Lung (tissue), 12 donors: ENCODE data around the gene XKR8. TPM values are rescaled to one million over a fixed set of nuclear protein-coding genes. Genes with fewer than 3 reads are reported as not detected.
A peak's percentile ranks its signal among the peaks of the same experiment; 100 is the strongest.

Experiments used
- ATAC-seq: fragments of 200-7000 bp; cut with Tn5 transposase; one replicate; pipeline ENCODE4 v1.9.1; 2020; ENCODE audit warnings: moderate number of reproducible peaks; ENCODE audit not compliant: insufficient read depth, low FRiP score
- DNase-seq, 3 donors: peaks; one replicate each; pipeline ENCODE4 v3.0.0-alpha.2; 2013 to 2017
- H3K27ac ChIP-seq, 2 donors: one replicate each; pipeline ENCODE4 v1.5.1; 2013; ENCODE audit warnings: mild to moderate bottlenecking in 2 of 2, moderate library complexity in 2 of 2, control low read depth in 1 of 2, inconsistent platforms in 1 of 2, low read depth in 1 of 2, low read length in 1 of 2
- H3K27me3 ChIP-seq, 3 donors: one replicate each; pipeline ENCODE4 v1.5.1; 2013; ENCODE audit warnings: low read length in 2 of 3; ENCODE audit not compliant: control insufficient read depth in 3 of 3, insufficient read depth in 3 of 3
- H3K36me3 ChIP-seq, 4 donors: one replicate each; pipeline ENCODE4 v1.5.1; 2013; ENCODE audit warnings: low read length in 4 of 4, mild to moderate bottlenecking in 1 of 4, moderate library complexity in 1 of 4; ENCODE audit not compliant: control insufficient read depth in 4 of 4, insufficient read depth in 4 of 4
- H3K4me1 ChIP-seq, 5 donors: one replicate each; pipeline ENCODE4 v1.5.1; 2013; ENCODE audit warnings: low read length in 5 of 5, mild to moderate bottlenecking in 2 of 5, moderate library complexity in 1 of 5; ENCODE audit not compliant: control insufficient read depth in 5 of 5, insufficient read depth in 5 of 5
- H3K4me3 ChIP-seq: one replicate; pipeline ENCODE4 v1.5.1; 2013; ENCODE audit warnings: mild to moderate bottlenecking, control low read depth, moderate library complexity
- H3K9ac ChIP-seq, 2 donors: one replicate each; pipeline ENCODE4 v1.5.1; 2013; ENCODE audit warnings: low read length in 2 of 2, control low read depth in 1 of 2; ENCODE audit not compliant: insufficient read depth in 1 of 2
- H3K9me3 ChIP-seq, 4 donors: one replicate each; pipeline ENCODE4 v1.5.1; 2013; ENCODE audit warnings: low read length in 3 of 4, mild to moderate bottlenecking in 1 of 4, moderate library complexity in 1 of 4; ENCODE audit not compliant: control insufficient read depth in 4 of 4, insufficient read depth in 3 of 4
- WGBS, 2 donors: extraction: QIAGEN DNeasy Blood & Tissue Kit; methylation state at CpG; one replicate each; pipeline ENCODE4 v1.1.7; 2013; 5-methylcytosine and 5-hydroxymethylcytosine counted together
- polyA plus RNA-seq, 2 donors: library from polyadenylated mRNA; stranded (reverse); fragments of 200-250 nt; gene quantifications; one replicate each; pipeline ENCODE4 v1.2.1, GENCODE V29; 2013
- total RNA-seq, 2 donors: library from RNA; depleted of rRNA in 1 of 2; stranded (reverse); fragments of >200 nt in 1 of 2; gene quantifications; one replicate each; pipeline ENCODE4 v1.2.1, GENCODE V29; 2014 to 2021
- TF ChIP-seq, protein P1 (sequence below): IDR thresholded peaks from 2 replicates; pipeline ENCODE4 v1.5.1; 2012; ENCODE audit warnings: mild to moderate bottlenecking; ENCODE audit errors: control extremely low read depth, extremely low read depth
- donor health status: control.
- donor health status: control.
- donor health status: Bipolar disorder and iron deficiency.
- donor health status: healthy.
- donor health status: DM: yes; HTN: yes; CAD: no.

Gene XKR8
- total and polyA plus RNA-seq, 4 donors: 4.6 to 11.5 (median 7.2) TPM

DNA sequence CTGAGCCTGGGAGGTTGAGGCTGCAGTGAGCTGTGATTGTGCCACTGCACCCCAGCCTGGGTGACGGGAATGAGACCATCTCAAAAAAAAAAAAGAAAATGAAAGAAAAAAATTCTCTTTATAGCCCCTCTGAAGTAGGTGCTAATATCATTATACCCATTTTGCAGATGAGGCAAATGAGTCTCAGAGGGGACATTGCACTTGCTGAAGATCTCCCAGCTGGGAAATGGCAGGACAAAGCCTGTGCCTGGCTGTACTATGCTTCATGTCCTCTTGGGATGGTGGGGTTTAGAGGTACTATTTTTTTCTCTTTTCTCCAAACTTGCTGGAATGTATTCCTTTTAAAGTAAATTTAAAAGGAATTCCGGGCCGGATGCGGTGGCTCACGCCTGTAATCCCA is 23.4 kb upstream of the XKR8 start:
- Histone ChIP-seq H3K9ac (no peak overlapping the region), H3K9me3 (no peaks in the 10 kb centered on the region), H3K27ac (no peak overlapping the region), H3K27me3 (peaks cover 0 to 5% (median 0%) of the 10 kb centered on the region in 3 donors), H3K4me1 (peaks cover 0 to 3% (median 0%) of the 10 kb centered on the region in 5 donors), H3K36me3 (no peaks in the 10 kb centered on the region), H3K4me3 (no peak overlapping the region)
- TF ChIP-seq, protein P1, sequence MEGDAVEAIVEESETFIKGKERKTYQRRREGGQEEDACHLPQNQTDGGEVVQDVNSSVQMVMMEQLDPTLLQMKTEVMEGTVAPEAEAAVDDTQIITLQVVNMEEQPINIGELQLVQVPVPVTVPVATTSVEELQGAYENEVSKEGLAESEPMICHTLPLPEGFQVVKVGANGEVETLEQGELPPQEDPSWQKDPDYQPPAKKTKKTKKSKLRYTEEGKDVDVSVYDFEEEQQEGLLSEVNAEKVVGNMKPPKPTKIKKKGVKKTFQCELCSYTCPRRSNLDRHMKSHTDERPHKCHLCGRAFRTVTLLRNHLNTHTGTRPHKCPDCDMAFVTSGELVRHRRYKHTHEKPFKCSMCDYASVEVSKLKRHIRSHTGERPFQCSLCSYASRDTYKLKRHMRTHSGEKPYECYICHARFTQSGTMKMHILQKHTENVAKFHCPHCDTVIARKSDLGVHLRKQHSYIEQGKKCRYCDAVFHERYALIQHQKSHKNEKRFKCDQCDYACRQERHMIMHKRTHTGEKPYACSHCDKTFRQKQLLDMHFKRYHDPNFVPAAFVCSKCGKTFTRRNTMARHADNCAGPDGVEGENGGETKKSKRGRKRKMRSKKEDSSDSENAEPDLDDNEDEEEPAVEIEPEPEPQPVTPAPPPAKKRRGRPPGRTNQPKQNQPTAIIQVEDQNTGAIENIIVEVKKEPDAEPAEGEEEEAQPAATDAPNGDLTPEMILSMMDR: no peak
- 64 to 96% methylated on average over 5 of the region's 5 CpGs for WGBS, 2 donors
- ATAC-seq: no peak
- no peak for DNase-seq

- Histone ChIP-seq H3K9me3 (no peaks in the 10 kb centered on the region), H3K36me3 (no peaks in the 10 kb centered on the region), H3K4me3 (no peak overlapping the region), H3K27ac (no peak overlapping the region), H3K27me3 (peaks cover 0 to 5% (median 0%) of the 10 kb centered on the region in 3 donors), H3K4me1 (peaks cover 0 to 3% (median 0%) of the 10 kb centered on the region in 5 donors), H3K9ac (no peak overlapping the region)
- ATAC-seq (no peak), DNase-seq (no peak)
- 83 to 94% methylated on average over 1 of the region's 1 CpG for WGBS, 2 donors
- TF ChIP-seq, protein P1: no peak
Measured at GRCh38 chr1:27937524-27937836, 22.3 kb upstream of the XKR8 start.

GRCh38 chr1:27938488-27938887 is 21.3 kb upstream of the XKR8 start:
- Histone ChIP-seq H3K4me3 (no peak overlapping the region), H3K36me3 (no peaks in the 10 kb centered on the region), H3K9ac (no peak overlapping the region), H3K27me3 (peaks cover 0 to 5% (median 0%) of the 10 kb centered on the region in 3 donors), H3K4me1 (peaks cover 0 to 3% (median 0%) of the 10 kb centered on the region in 5 donors), H3K27ac (no peak overlapping the region), H3K9me3 (no peaks in the 10 kb centered on the region)
- 87 to 90% methylated on average over 4 of the region's 4 CpGs for WGBS, 2 donors
- TF ChIP-seq, protein P1: no peak
- ATAC-seq: no peak
- no peak for DNase-seq

DNA sequence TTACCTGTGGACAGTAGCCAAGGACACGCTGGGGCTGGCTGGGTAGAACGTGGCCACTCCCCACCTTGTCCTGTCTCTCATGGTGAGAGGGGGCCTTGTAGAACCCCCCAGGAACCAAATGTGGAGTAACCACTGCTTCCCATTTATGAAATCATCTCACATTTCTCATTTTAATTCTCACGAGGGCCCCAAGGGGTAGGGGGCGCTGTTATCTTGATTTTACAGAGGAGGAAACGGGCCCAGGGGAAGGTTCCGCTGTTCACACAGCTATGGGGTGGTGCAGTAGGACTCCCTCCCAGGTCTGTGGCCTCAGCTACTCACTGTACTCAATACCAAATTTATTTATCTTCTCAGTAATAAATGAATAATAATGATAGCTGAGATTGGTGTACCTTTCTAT is 19.5 kb upstream of the XKR8 start:
- peaks cover 0 to 4% (median 0%) of the 10 kb centered on the region in 3 donors for H3K27me3 ChIP-seq
- TF ChIP-seq, protein P1: peak; percentile 23
- ATAC-seq (no peak), DNase-seq (no peak)
- no peak overlapping the region for H3K9ac ChIP-seq
- no peak overlapping the region for H3K4me3 ChIP-seq
- no peaks in the 10 kb centered on the region for H3K4me1 ChIP-seq
- WGBS, 2 donors: 19 to 29% methylated on average over 6 of the region's 6 CpGs
- no peaks in the 10 kb centered on the region for H3K36me3 ChIP-seq
- no peaks in the 10 kb centered on the region for H3K9me3 ChIP-seq
- H3K27ac ChIP-seq: no peak overlapping the region
